Measurements from ENCODE around the gene ZFYVE28.
"Not testable (repeated sequence)": the region's sequence is repeated elsewhere in the genome, so short reads cannot be mapped to it uniquely, and the experiment has no call there.

The ZFYVE28 gene

GRCh38 chr4:2243681-2244380 is 174.6 kb downstream of the ZFYVE28 start:
- peak in 2 of 3 experiments; percentile 21 to 59 for DNase-seq

- DNase-seq, result peak; percentile 96 to 99 (median 99)
Observed at GRCh38 chr4:2241410-2242353, 176.8 kb downstream of the ZFYVE28 start, which contains the start of the genes HAUS3 and POLN. Gene HAUS3 (minus strand): TSS chr4:2242121. CDS start chr4:2240946, 1,175 bp downstream. Gene POLN (minus strand): TSS chr4:2242121. CDS start chr4:2229231, 12,890 bp downstream.

- no peak for DNase-seq
Observed at GRCh38 chr4:2241003-2241402, 177.4 kb downstream of the ZFYVE28 start.

- DNase-seq, result no peak
Observed at GRCh38 chr4:2236944-2237666, 181.3 kb downstream of the ZFYVE28 start.

- DNase-seq, result no peak
Observed at GRCh38 chr4:2231082-2231481, 187.4 kb downstream of the ZFYVE28 start.

GRCh38 chr4:2226261-2226660 is 192.2 kb downstream of the ZFYVE28 start:
- peak in 1 of 3 experiments; percentile 58 for DNase-seq

GRCh38 chr4:2222838-2223237 is 195.6 kb downstream of the ZFYVE28 start:
- DNase-seq, result peak in 2 of 3 experiments; percentile 29 to 31

GRCh38 chr4:2221378-2221777 is 197.1 kb downstream of the ZFYVE28 start:
- DNase-seq, result not testable (repeated sequence)

- peak; percentile 63 to 84 (median 82) for DNase-seq
Observed at GRCh38 chr4:2220016-2220630, 198.3 kb downstream of the ZFYVE28 start.
